ENCODE data around the gene OR5AC2. TPM values are rescaled to one million over a fixed set of nuclear protein-coding genes. Genes with fewer than 3 reads are reported as not detected.

OR5AC2 gene, protein sequence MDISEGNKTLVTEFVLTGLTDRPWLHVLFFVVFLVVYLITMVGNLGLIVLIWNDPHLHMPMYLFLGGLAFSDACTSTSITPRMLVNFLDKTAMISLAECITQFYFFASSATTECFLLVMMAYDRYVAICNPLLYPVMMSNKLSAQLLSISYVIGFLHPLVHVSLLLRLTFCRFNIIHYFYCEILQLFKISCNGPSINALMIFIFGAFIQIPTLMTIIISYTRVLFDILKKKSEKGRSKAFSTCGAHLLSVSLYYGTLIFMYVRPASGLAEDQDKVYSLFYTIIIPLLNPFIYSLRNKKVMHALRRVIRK
- total RNA-seq (2014; rRNA removed; shearing (Covaris generic)) = not detected in 2 replicates

- no peak for DNase-seq (ENCODE audit: low read depth)
Measured at GRCh38 chr3:98086873-98087272, at the start of gene OR5AC2. Gene OR5AC2 (plus strand): TSS chr3:98087173. CDS start chr3:98087173, 0 bp downstream.

- DNase-seq (ENCODE audit: low read depth) = peak; percentile 30
Measured at GRCh38 chr3:98038286-98038685, 48.7 kb upstream of the OR5AC2 start.

GRCh38 chr3:98038876-98039275 is 48.1 kb upstream of the OR5AC2 start:
- DNase-seq (ENCODE audit: low read depth) = no peak

DNA sequence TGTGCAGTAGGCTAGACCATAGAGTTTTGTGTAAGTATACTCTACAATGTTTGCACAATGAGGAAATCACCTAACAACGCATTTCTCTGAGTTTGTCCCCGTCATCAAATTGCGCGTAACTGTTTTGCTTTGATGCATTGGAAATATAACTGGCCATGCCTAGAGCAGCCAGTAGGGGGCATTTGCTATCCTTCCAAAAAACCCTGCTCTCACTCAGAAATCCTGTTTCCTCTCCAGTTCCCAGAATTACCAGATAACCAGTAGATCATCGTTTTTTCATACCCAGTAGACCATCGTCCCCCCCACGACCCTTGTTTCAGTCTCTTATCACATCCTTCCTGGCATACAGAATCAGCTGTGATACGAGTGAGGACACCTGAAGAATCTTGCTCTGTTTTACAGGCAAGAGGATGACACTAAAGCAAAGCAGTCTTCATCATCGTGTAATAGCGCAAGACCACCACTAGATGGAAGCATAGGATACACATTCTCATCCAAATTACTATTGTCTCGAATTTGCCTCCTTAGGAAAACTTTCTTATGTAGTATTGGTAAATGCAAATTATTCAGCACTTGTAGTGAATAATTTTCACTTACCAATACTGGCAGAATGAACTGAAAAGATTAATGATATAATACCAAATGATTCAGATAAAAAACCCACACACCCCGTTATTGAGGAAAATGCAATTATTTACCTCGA is 47.5 kb upstream of the OR5AC2 start:
- peak; percentile 86 for DNase-seq (ENCODE audit: low read depth)

GRCh38 chr3:98041350-98041749 is 45.6 kb upstream of the OR5AC2 start:
- no peak for DNase-seq (ENCODE audit: low read depth)

GRCh38 chr3:98048586-98048985 is 38.4 kb upstream of the OR5AC2 start:
- no peak for DNase-seq (ENCODE audit: low read depth)

GRCh38 chr3:98049271-98049670 is 37.7 kb upstream of the OR5AC2 start:
- DNase-seq (ENCODE audit: low read depth) = no peak

DNA sequence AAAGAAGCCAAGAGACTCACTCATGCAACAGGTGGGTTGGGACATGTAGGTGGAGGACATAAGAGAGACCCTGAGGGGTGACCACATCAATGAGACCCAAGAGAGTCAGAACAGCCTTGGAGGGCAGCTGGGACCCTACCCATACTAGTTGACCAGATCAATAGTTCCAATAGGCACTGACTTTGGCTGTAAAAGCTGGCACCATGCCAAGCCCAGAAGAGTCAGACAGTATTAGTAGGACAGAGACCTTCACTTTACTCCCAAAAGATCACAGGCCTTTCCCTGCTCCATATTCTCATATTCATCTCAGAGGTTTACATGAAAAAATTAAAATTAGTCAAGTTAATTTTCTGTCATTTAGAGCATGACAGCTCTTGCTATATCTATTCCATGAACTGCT is 30.9 kb upstream of the OR5AC2 start:
- DNase-seq (ENCODE audit: low read depth) = no peak

GRCh38 chr3:98057631-98058030 is 29.3 kb upstream of the OR5AC2 start:
- no peak for DNase-seq (ENCODE audit: low read depth)

DNA sequence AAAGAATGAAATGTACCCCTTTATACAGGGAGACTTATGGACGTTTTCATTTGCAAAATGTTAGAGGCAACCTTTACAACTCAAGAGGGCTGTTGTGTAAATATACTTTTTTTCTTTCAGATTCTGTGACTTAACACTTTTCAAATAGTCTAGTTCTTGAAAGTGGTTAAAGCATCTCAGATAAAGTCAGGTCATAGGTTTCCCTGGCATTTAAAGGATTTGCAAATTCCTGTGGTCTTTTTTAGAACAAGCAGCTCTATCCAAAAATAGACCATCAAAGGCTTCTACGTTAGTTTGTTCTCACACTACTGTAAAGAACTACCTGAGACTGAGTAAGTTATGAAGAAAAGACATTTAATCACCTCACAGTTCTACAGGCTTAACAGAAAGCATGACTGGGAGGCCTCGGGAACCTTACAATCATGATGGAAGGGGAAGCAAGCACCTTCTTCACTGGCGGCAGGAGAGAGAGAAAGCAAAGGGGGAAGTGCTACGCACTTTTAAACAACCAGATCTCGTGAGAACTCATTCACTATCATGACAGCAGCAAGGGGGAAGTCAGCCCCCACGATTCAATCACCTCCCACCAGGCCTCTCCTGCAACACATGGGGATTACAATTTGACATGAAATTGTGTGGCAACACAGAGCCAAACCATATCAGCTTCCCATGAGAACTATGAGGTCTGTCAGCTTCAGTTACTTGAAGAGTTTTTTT is 28.6 kb upstream of the OR5AC2 start:
- peak; percentile 52 for DNase-seq (ENCODE audit: low read depth)

DNA sequence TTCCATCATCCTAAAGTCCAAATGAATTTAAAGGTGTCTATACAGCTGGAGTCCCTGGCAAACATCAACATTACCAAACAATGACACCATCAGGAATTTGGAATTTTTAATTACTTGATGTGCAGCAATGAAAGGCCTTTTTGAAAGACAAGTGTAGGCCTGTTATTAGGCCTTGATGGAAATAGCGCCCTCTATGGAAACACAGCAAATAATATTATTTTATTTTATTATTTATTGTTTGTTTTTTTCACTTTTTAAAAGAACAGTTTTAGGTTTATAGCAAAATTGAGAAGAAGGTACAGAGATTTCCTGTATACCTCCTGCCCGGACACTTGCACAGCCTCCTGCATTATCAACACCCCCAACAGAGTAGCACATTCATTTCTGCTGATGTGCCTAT is 18.1 kb upstream of the OR5AC2 start:
- no peak for DNase-seq (ENCODE audit: low read depth)

DNA sequence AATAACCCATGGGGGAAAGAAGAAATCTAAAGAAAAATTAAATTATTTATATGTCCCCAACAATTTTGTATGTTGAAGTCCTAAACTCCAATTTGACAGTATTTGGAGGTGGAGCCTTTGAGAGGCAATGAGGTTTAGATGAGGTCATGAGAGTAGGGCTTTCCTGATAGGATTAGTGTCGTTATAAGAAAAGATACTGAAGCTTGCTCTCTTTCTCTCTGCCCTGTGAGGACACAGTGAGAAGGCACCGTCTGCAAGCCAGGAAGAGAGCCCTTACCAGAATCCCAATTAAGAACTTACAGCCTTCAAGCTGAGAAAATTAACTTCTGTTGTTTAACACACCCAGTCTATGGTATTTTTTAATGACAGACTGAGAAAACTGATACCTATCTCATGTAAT is 16.1 kb upstream of the OR5AC2 start:
- no peak for DNase-seq (ENCODE audit: low read depth)

DNA sequence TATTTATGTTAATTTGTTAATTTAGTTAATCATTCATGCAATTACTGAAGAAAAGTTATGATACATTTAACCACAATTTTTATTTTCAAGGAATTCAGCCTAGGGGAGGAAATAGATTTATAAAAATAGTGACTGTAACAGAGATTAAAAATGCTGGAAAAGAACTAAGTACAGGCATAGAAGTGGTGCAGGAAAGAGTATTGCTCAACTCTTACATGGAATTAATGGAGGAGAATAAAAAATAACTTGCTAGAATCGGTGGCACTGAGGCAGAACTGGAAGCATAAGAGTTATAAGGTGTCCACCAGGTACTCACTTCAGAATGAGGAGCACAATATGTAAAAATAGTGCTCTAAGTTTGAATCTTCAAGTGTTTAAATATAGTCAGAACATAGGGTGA is 13.5 kb upstream of the OR5AC2 start:
- DNase-seq (ENCODE audit: low read depth) = no peak

DNA sequence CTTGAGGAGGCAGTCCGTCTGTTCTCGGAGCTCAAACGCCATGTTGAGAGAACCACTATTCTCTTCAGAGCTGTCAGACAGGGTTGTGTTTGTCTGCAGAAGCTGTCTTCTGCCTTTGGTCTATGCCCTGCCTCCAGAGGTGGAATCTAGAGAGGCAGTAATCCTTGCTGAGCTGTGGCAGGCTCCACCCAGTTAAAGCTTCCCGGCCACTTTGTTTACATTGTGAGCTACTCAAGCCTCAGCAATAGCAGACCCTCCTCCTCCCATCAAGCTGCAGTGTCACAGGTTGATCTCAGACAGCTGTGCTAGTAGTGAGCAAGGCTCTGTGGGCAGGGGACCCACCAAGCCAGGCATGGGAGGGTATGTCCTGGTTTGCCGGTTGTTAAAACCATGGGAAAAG is 8.9 kb downstream of the OR5AC2 start:
- DNase-seq (ENCODE audit: low read depth) = peak; percentile 22

DNA sequence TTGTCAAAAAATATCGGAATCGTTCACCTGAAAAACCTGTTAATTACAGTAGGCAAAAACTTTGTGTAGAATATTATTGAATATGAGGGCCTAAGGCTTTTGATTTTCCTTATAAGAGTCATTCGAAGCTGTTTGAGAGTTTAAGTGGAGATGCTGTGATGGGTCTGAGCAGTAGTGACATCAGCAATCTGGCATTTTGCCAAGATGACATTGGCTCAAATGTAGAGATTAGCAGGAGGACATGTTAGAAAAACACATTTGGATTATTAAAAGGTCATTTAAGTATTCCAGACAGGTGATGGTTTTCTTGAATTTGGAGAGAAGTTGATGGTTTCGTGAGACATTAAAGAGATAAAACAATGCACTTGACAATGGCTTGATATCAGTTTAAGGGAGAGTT is 12.9 kb downstream of the OR5AC2 start:
- peak; percentile 10 for DNase-seq (ENCODE audit: low read depth)

DNA sequence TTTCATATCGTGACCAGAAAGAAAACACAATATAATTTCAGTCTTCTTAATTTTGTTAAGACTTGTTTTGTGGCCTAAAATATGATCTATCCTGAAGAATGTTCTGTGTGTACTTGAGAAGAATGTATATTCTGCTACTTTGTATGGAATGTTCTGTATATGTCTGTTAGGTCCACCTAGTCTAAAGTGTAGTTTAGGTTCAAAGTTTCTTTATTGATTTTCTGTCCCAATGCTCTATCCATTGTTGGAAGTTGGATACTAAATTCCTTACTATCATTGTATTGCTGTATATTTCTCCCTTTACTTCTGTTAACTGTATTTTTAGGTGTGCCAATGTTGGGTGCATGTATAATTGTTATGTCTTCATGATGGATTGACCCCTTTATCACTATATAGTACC is 21.2 kb downstream of the OR5AC2 start:
- DNase-seq (ENCODE audit: low read depth) = no peak

DNA sequence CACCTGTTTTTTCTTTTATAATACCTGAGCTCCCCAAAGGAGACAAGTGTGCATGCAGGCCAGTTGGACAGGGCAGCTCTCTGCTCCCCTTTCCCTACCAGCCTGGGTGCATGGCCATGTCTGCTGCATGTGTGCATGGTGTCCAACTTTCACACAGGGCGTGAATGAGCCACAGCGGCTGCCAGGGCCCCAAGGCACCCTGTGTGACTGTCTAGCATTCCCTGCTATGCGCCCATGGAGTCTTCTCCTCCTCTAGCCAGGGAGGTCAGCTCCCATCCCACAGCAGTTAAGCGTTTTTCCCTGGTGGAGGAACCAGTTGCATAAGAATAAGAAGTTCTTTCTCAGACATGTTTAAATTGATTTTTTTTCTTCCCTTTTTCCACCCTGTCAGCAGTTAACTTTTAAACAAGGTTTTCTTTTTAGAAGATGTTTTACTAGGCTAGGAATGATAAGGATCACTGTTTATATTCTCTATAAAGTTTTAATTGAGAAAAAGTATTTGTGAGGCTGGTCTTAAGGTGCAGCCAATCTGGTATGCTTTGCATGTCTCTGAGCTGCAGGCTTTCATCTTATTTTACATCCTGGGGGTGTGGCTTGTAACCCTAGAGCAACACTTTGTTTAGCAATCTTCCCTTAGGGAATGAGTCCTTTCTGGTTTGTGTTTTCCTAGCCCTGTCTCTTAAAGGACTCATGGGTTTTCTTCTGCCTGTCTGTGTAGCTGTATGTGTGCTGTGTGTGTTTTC is 23.0 kb downstream of the OR5AC2 start:
- peak; percentile 46 for DNase-seq (ENCODE audit: low read depth)

- no peak for DNase-seq (ENCODE audit: low read depth)
Measured at GRCh38 chr3:98110550-98110908, 23.6 kb downstream of the OR5AC2 start.

- no peak for DNase-seq (ENCODE audit: low read depth)
Measured at GRCh38 chr3:98114264-98114663, 27.3 kb downstream of the OR5AC2 start.

DNA sequence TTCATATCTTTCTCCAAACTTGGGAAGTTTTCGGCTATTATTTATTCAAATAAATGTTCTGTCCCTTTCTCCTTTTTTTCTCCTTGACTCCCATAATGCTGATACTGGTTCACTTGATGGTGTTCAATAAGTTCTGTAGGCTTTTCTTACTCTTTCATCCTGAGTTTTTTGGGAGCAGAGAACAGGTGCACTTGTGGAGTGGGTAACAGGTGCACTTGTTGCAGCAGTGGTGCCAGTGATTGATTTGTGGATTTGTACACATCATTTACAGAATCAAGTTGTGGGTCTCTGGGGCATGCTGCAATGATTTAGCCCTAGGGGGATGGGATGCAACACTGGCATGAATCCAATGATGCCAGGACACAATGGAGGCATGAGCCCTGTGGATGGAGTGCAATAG is 28.7 kb downstream of the OR5AC2 start:
- DNase-seq (ENCODE audit: low read depth) = no peak

DNA sequence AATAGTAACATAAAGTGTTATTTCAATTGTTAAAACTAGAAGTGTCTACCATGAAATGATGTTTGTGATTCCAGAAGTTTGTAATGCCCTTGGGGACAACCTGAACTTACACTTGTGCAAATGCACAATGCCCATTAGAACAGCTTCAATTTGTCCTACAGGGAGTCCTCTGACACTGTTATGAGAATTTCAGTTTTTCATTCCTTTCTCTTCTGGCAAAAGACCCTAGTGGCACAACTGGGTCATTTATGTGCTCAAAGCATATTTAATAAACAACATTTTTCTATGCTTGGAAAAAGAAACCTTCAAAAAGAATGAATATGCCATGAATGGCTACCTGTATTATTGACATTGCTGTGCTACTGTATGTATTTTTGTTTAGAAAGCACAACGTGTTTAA is 43.4 kb downstream of the OR5AC2 start, which contains the start of gene OR5H1:
OR5H1 (plus strand) TSS at position 301 of the 400 bp plus-strand sequence. CDS start 1,977 bp downstream, outside the sequence.
- no peak for DNase-seq (ENCODE audit: low read depth)

DNA sequence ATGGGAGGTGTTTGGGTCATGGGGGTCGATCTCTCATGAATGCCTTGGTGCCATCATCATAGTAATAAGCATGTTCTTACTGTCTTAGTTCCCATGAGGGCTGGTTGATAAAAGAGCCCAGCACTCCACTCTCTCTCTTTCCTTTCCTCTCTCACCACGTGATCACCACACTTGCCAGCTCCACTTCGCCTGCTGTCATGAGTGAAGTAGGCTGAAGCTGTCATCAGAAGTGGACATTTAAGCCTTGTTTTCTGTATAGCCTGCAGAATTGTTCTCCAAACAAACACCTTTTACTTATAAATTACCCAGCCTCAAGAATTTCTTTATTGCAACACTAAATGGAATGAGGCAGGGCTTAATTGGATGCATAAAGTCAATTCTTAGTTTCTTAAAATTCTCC is 49.7 kb downstream of the OR5AC2 start:
- DNase-seq (ENCODE audit: low read depth) = peak; percentile 11

All from M059J (cell line).